ENCODE measurements around the gene RAB7A.
A peak's percentile ranks its signal among the peaks of the same experiment; 100 is the strongest.

RAB7A gene

GRCh38 chr3:128861491-128861890 lies 135.5 kb downstream of the RAB7A start:
- H3K4me3 ChIP-seq (ENCODE audit: low read depth, low read length) = no peak overlapping the region
- H3K27me3 ChIP-seq (replicated peaks) = no peaks in the 10 kb centered on the region
- in situ Hi-C loops (cut with HindIII; ENCODE audit: low pct_ligation_motif_present, low sequenced_read_pairs) = no loop called here
- no peak for DNase-seq
- no peak overlapping the region for H3K27ac ChIP-seq
- TF ChIP-seq, protein P1, sequence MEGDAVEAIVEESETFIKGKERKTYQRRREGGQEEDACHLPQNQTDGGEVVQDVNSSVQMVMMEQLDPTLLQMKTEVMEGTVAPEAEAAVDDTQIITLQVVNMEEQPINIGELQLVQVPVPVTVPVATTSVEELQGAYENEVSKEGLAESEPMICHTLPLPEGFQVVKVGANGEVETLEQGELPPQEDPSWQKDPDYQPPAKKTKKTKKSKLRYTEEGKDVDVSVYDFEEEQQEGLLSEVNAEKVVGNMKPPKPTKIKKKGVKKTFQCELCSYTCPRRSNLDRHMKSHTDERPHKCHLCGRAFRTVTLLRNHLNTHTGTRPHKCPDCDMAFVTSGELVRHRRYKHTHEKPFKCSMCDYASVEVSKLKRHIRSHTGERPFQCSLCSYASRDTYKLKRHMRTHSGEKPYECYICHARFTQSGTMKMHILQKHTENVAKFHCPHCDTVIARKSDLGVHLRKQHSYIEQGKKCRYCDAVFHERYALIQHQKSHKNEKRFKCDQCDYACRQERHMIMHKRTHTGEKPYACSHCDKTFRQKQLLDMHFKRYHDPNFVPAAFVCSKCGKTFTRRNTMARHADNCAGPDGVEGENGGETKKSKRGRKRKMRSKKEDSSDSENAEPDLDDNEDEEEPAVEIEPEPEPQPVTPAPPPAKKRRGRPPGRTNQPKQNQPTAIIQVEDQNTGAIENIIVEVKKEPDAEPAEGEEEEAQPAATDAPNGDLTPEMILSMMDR (IDR thresholded peaks at IDR 0.05; ENCODE audit: low read depth, low read length, missing control alignments) = no peak
- H3K36me3 ChIP-seq (replicated peaks) = no peaks in the 10 kb centered on the region

DNA sequence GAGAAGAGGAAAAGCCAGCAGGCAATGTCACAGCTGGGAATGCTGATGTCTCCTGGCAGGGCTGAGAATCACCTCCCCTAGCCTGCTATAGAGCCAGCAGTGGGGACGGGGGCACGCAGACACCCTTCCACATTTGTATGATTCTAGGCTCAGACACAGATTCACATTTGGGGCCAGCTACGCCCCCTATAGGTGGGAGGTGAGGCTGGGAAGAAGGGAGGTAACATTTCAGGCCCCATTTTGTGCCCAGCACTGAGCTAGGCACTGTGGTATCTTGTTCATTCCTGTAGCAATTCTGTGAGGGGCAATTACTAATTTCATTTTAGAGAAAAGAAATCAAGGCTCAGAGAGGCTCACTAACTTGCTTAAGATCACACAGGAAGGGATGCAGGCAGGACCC lies 137.6 kb downstream of the RAB7A start:
- in situ Hi-C loops (cut with HindIII; ENCODE audit: low pct_ligation_motif_present, low sequenced_read_pairs) = no loop called here

More for the DNA sequence above, 137.6 kb downstream of the RAB7A start:
- no peak overlapping the region for H3K27ac ChIP-seq
- no peak for DNase-seq
- no peak overlapping the region for H3K4me3 ChIP-seq (ENCODE audit: low read depth, low read length)
- TF ChIP-seq, protein P1 (IDR thresholded peaks at IDR 0.05; ENCODE audit: low read depth, low read length, missing control alignments) = peak; percentile 53
- no peaks in the 10 kb centered on the region for H3K36me3 ChIP-seq (replicated peaks)
- no peaks in the 10 kb centered on the region for H3K27me3 ChIP-seq (replicated peaks)

All from brain microvascular endothelial cell (primary cell).